ENCODE results near the gene ZFAND3.

GRCh38 chr6:37980222-37980595 is 160.7 kb downstream of the ZFAND3 start:
- TF ChIP-seq CTCF (IDR thresholded peaks at IDR 0.05) (no peak), POLR2A (IDR thresholded peaks at IDR 0.05) (no peak)

All from adrenal gland (tissue), 5 donors.